Neural progenitor cell (in vitro differentiated cells): Measurements from ENCODE around the gene AEN.

Experiments used
- EZH2phosphoT487 ChIP-seq: fragments of 200-600 bp; sonication (generic); IDR thresholded peaks from 2 replicates; pipeline ENCODE4 v1.6.1; 2017; ENCODE audit warnings: antibody characterized with exemption
- TF ChIP-seq, protein P1 (sequence below): fragments of 200-600 bp; sonication (generic); IDR thresholded peaks from 2 replicates; pipeline ENCODE4 v1.5.1; 2017; ENCODE audit warnings: antibody characterized with exemption, mild to moderate bottlenecking

GRCh38 chr15:88644741-88645140 is 23.6 kb downstream of the AEN start:
- TF ChIP-seq EZH2phosphoT487: no peak
- TF ChIP-seq, protein P1, sequence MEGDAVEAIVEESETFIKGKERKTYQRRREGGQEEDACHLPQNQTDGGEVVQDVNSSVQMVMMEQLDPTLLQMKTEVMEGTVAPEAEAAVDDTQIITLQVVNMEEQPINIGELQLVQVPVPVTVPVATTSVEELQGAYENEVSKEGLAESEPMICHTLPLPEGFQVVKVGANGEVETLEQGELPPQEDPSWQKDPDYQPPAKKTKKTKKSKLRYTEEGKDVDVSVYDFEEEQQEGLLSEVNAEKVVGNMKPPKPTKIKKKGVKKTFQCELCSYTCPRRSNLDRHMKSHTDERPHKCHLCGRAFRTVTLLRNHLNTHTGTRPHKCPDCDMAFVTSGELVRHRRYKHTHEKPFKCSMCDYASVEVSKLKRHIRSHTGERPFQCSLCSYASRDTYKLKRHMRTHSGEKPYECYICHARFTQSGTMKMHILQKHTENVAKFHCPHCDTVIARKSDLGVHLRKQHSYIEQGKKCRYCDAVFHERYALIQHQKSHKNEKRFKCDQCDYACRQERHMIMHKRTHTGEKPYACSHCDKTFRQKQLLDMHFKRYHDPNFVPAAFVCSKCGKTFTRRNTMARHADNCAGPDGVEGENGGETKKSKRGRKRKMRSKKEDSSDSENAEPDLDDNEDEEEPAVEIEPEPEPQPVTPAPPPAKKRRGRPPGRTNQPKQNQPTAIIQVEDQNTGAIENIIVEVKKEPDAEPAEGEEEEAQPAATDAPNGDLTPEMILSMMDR: no peak
